ENCODE data around the gene MRPL40. TPM values are rescaled to one million over a fixed set of nuclear protein-coding genes. Genes with fewer than 3 reads are reported as not detected.

Gene MRPL40
- total RNA-seq, 1 donor from 2014 or later = 30.4 TPM

DNA sequence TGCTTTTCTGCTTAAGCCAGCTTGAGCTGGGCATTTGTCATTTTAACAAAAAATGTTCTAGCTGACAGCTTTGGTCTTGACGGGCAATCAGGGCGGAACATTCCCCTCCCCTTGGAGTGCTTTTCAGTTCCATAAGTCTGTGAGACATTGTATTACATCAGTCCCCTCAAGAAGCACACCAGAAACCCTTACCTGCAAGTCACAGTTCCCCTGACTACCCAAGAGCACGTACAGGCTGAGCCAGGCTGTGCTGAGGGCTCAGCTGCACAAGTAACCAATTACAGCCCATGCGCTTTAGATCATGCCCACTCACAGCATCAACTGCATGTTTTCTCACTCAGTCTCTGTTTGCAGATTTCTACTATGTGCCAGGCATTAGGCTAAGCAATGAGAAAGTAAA is 19.9 kb upstream of the MRPL40 start:
- peaks cover 9% of the 10 kb centered on the region for H3K4me1 Mint-ChIP-seq
- no peaks in the 10 kb centered on the region for H3K27me3 Mint-ChIP-seq (ENCODE audit: low read depth)
- no peak for DNase-seq (ENCODE audit: low read depth, low spot score)
- TF ChIP-seq, protein P1, sequence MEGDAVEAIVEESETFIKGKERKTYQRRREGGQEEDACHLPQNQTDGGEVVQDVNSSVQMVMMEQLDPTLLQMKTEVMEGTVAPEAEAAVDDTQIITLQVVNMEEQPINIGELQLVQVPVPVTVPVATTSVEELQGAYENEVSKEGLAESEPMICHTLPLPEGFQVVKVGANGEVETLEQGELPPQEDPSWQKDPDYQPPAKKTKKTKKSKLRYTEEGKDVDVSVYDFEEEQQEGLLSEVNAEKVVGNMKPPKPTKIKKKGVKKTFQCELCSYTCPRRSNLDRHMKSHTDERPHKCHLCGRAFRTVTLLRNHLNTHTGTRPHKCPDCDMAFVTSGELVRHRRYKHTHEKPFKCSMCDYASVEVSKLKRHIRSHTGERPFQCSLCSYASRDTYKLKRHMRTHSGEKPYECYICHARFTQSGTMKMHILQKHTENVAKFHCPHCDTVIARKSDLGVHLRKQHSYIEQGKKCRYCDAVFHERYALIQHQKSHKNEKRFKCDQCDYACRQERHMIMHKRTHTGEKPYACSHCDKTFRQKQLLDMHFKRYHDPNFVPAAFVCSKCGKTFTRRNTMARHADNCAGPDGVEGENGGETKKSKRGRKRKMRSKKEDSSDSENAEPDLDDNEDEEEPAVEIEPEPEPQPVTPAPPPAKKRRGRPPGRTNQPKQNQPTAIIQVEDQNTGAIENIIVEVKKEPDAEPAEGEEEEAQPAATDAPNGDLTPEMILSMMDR (conservative IDR thresholded peaks at IDR 0.05) = no peak
- H3K4me3 Mint-ChIP-seq = no peak overlapping the region
- peaks cover 9% of the 10 kb centered on the region for H3K36me3 Mint-ChIP-seq (ENCODE audit: low read depth)
- H3K27ac Mint-ChIP-seq (ENCODE audit: unreplicated experiment) = no peak overlapping the region
- peaks cover 4% of the 10 kb centered on the region for H3K9me3 Mint-ChIP-seq

DNA sequence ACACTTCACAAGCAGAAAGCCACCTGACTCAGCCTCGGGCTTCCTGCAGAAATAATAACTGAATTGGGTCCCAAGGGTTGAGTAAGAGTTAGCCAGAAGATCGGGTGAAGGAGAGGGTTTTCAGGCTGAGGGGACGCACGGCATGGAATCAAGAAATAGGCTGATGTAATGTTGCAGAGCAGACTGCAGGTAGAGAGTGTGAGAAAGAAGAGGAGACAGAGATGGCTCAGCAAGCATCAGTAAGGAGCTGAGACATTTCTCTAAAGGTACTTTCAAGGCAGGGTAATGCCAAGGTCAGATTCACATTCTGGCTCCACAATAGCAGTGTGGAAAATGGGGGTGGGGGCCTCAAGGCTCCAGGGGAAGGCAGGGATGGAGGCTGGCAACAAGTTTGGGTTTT is 19.4 kb upstream of the MRPL40 start:
- peaks cover 9% of the 10 kb centered on the region for H3K4me1 Mint-ChIP-seq

GRCh38 chr22:19419086-19419463 is 13.3 kb upstream of the MRPL40 start:
- DNase-seq (ENCODE audit: low read depth, low spot score) = no peak
- Mint-ChIP-seq H3K4me3 (no peak overlapping the region), H3K27me3 (ENCODE audit: low read depth) (no peaks in the 10 kb centered on the region), H3K9me3 (peaks cover 6% of the 10 kb centered on the region), H3K27ac (ENCODE audit: unreplicated experiment) (no peak overlapping the region), H3K36me3 (ENCODE audit: low read depth) (peaks cover 14% of the 10 kb centered on the region), H3K4me1 (peaks cover 29% of the 10 kb centered on the region)
- TF ChIP-seq, protein P1 (conservative IDR thresholded peaks at IDR 0.05) = no peak

More for the DNA sequence above, 19.4 kb upstream of the MRPL40 start:
- Mint-ChIP-seq H3K36me3 (ENCODE audit: low read depth) (peaks cover 11% of the 10 kb centered on the region), H3K27me3 (ENCODE audit: low read depth) (no peaks in the 10 kb centered on the region), H3K9me3 (peaks cover 6% of the 10 kb centered on the region), H3K27ac (ENCODE audit: unreplicated experiment) (no peak overlapping the region), H3K4me3 (no peak overlapping the region)
- TF ChIP-seq, protein P1 (conservative IDR thresholded peaks at IDR 0.05) = no peak
- DNase-seq (ENCODE audit: low read depth, low spot score) = no peak

DNA sequence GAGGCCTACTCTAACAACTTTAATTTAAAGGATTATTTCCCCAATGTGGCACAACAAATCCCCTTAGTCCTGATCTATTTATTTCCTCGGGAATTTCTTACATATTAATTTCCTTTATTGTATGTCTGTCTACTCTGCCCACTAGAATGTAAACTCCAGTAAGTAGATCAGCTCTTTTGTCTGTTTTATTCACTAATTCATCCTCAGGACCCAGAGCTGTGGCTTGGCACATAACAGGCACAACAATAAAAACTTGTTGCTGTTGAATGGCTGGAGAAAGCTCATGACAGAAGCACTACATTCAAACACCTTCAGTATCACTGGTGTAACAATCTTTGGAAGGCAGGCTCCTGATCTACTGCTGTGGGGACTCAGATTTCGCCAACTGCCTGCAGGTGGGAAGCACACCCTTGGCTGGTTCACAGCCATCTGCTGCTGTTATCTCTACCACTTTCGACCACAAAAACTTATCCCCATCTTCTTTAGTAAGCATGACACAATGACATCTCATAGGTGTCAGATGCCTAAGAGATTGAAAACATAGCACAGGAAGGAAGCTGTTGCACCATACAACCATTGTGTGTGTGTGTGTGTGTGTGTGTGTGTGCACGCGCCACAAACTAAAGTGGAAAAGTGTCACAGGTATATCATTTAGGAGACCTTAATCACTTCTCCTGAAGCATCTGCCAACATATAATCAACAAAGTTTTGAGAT is 12.7 kb upstream of the MRPL40 start:
- H3K9me3 Mint-ChIP-seq = peaks cover 6% of the 10 kb centered on the region
- peaks cover 14% of the 10 kb centered on the region for H3K36me3 Mint-ChIP-seq (ENCODE audit: low read depth)
- TF ChIP-seq, protein P1 (conservative IDR thresholded peaks at IDR 0.05) = no peak
- peaks cover 27% of the 10 kb centered on the region for H3K4me1 Mint-ChIP-seq
- no peaks in the 10 kb centered on the region for H3K27me3 Mint-ChIP-seq (ENCODE audit: low read depth)
- H3K4me3 Mint-ChIP-seq = no peak overlapping the region
- no peak overlapping the region for H3K27ac Mint-ChIP-seq (ENCODE audit: unreplicated experiment)
- no peak for DNase-seq (ENCODE audit: low read depth, low spot score)

- Mint-ChIP-seq H3K4me1 (peaks cover 27% of the 10 kb centered on the region), H3K27me3 (ENCODE audit: low read depth) (no peaks in the 10 kb centered on the region), H3K36me3 (ENCODE audit: low read depth) (peaks cover 14% of the 10 kb centered on the region), H3K4me3 (no peak overlapping the region), H3K9me3 (peaks cover 6% of the 10 kb centered on the region), H3K27ac (ENCODE audit: unreplicated experiment) (no peak overlapping the region)
- TF ChIP-seq, protein P1 (conservative IDR thresholded peaks at IDR 0.05) = no peak
- no peak for DNase-seq (ENCODE audit: low read depth, low spot score)
These were observed 12.0 kb upstream of the MRPL40 start for GRCh38 chr22:19420321-19420720.

All from neural crest cell (in vitro differentiated cells).